K562 (cell line): Measurements from ENCODE around the gene HRC. TPM values are rescaled to one million over a fixed set of nuclear protein-coding genes. Genes with fewer than 3 reads are reported as not detected.
A peak's percentile ranks its signal among the peaks of the same experiment; 100 is the strongest.

Experiments
- ATAC-seq: fragments of 200-7000 bp; cut with Tn5 transposase; 3 replicates; pipeline ENCODE4 v1.9.1; 2020; ENCODE audit warnings: moderate library complexity
- BruUV-seq: library from RNA; stranded (reverse); fragments of 400-500 nt; replicated peaks from 2 replicates; lab custom pipeline; 2021; lab: Mats Ljungman, UMichigan
- CTCF ChIA-PET: fragments of 300-600 bp; formaldehyde crosslinking; extraction: SDS; loops from one replicate; lab custom pipeline; 2021; ENCODE audit warnings: low intra/inter-chr PET ratio; lab: Yijun Ruan, JAX
- POLR2A ChIA-PET: fragments of 300-600, 350-650 bp; sonication (Branson Sonifier 250); formaldehyde crosslinking; extraction: SDS; loops from one replicate; lab custom pipeline; 2021; ENCODE audit warnings: antibody characterized with exemption, inconsistent platforms; lab: Yijun Ruan, JAX
- DNase-seq, 4 experiments: peaks; one replicate each; pipeline versions ENCODE4 v3.0.0 to v3.0.0-alpha.2; 2011 to 2018; ENCODE audit warnings: low spot score in 3 of 4, mixed read lengths in 3 of 4; ENCODE audit errors: extremely low read depth in 1 of 4
- FAIRE-seq: peaks from 2 replicates; lab custom pipeline; 2011; peaks lifted over from hg19 to GRCh38; lab: Jason Lieb, UNC
- H2AFZ ChIP-seq: 2 replicates; pipeline ENCODE4 v1.6.0; 2011; ENCODE audit warnings: low read depth, low read length, control low read depth, inconsistent platforms
- H3K27ac ChIP-seq: fragments of 200-600 bp; 3 replicates; pipeline ENCODE4 v1.8.0; 2011; ENCODE audit warnings: low read depth, mild to moderate bottlenecking, control low read depth, inconsistent platforms, low read length, moderate library complexity, mixed read lengths; ENCODE audit errors: extremely low read depth
- H3K27me3 ChIP-seq, 2 experiments: fragments of 300-600 bp in 1 of 2; 2 replicates in 1 of 2; 3 replicates in 1 of 2; pipeline versions ENCODE4 v1.6.0 to v1.8.0; 2011; ENCODE audit warnings: inconsistent platforms in 2 of 2, low read length in 2 of 2, mild to moderate bottlenecking in 1 of 2, mixed read lengths in 1 of 2, moderate library complexity in 1 of 2; ENCODE audit not compliant: control insufficient read depth in 2 of 2, insufficient read depth in 2 of 2
- H3K36me3 ChIP-seq: fragments of 300-600 bp; 3 replicates; pipeline ENCODE4 v1.8.0; 2011; ENCODE audit warnings: mild to moderate bottlenecking, low read length, inconsistent platforms; ENCODE audit not compliant: control insufficient read depth, insufficient read depth
- H3K4me1 ChIP-seq, 2 experiments: fragments of 200-600 bp in 1 of 2; replicated peaks in 1 of 2; 2 replicates in 1 of 2; 3 replicates in 1 of 2; pipeline versions ENCODE4 v1.5.1 to v1.8.0; 2011; ENCODE audit warnings: inconsistent platforms in 2 of 2, low read length in 2 of 2, mild to moderate bottlenecking in 1 of 2, mixed read lengths in 1 of 2, moderate library complexity in 1 of 2; ENCODE audit not compliant: control insufficient read depth in 2 of 2, insufficient read depth in 2 of 2
- H3K4me2 ChIP-seq: 2 replicates; pipeline ENCODE4 v1.6.1; 2011; ENCODE audit warnings: low read length, control low read depth, inconsistent platforms, mixed read lengths; ENCODE audit not compliant: insufficient read depth
- H3K4me3 ChIP-seq: fragments of 200-600 bp; sonication (generic), shearing (Covaris generic); 2 replicates; pipeline ENCODE4 v1.5.1; 2016; ENCODE audit warnings: control low read depth, inconsistent platforms
- H3K79me2 ChIP-seq: fragments of 200-600 bp; 3 replicates; pipeline ENCODE4 v1.8.0; 2011; ENCODE audit warnings: low read length, inconsistent platforms; ENCODE audit not compliant: control insufficient read depth, insufficient read depth
- H3K9ac ChIP-seq, 2 experiments: 2 replicates each; pipeline versions ENCODE4 v1.6.0 to v1.6.1; 2011; ENCODE audit warnings: low read depth in 2 of 2, low read length in 2 of 2, control low read depth in 1 of 2, inconsistent platforms in 1 of 2, mild to moderate bottlenecking in 1 of 2, mixed read lengths in 1 of 2; ENCODE audit not compliant: insufficient read depth in 1 of 2
- H3K9me1 ChIP-seq: one replicate; pipeline ENCODE4 v1.6.0; 2011; ENCODE audit warnings: inconsistent platforms, mild to moderate bottlenecking, low read length, moderate library complexity; ENCODE audit not compliant: control insufficient read depth, insufficient read depth
- H3K9me3 ChIP-seq: replicated peaks from 2 replicates; pipeline ENCODE4 v1.5.1; 2011; ENCODE audit warnings: low read depth, low read length, inconsistent platforms; ENCODE audit not compliant: control insufficient read depth, insufficient read depth
- H4K20me1 ChIP-seq: replicated peaks from 2 replicates; pipeline ENCODE4 v1.6.1; 2011; ENCODE audit warnings: low read length, inconsistent platforms, mixed read lengths; ENCODE audit not compliant: control insufficient read depth, insufficient read depth
- ARID1B ChIP-seq: fragments of 450-650 bp; IDR thresholded peaks from 2 replicates; pipeline ENCODE4 v1.6.1; 2016; ENCODE audit warnings: antibody characterized with exemption, mild to moderate bottlenecking, inconsistent platforms
- CBX8 ChIP-seq: fragments of 200-600 bp; sonication (generic); IDR thresholded peaks from 2 replicates; pipeline ENCODE4 v1.6.1; 2012; ENCODE audit warnings: borderline replicate concordance, mixed run types, low read depth, mild to moderate bottlenecking, moderate library complexity, mixed read lengths, low read length, control low read depth, inconsistent platforms; ENCODE audit not compliant: poor library complexity, severe bottlenecking; ENCODE audit errors: extremely low read depth
- COPS2 ChIP-seq: fragments of 450-650 bp; conservative IDR thresholded peaks from 2 replicates; pipeline ENCODE4 v1.6.1; 2016; ENCODE audit warnings: mild to moderate bottlenecking, moderate library complexity
- E2F5 ChIP-seq: sonication (generic); formaldehyde crosslinking; IDR thresholded peaks from 2 replicates; pipeline ENCODE4 v1.8.0; 2022; ENCODE audit warnings: mild to moderate bottlenecking, missing genetic modification reagents
- MTF1 ChIP-seq: fragments of 250-450 bp; sonication (Bioruptor Pico); IDR thresholded peaks from 2 replicates; pipeline ENCODE4 v1.9.0; 2021; ENCODE audit warnings: moderate library complexity, mild to moderate bottlenecking, inconsistent platforms, borderline replicate concordance
- POLR2AphosphoS5 ChIP-seq: IDR thresholded peaks from 2 replicates; pipeline ENCODE4 v1.6.1; 2011; ENCODE audit warnings: mild to moderate bottlenecking, low read depth, low read length, moderate library complexity; ENCODE audit not compliant: control insufficient read depth, insufficient read depth
- SRF ChIP-seq, 2 experiments: fragments of 250-450, 450-650 bp in 1 of 2; sonication (Bioruptor Pico) in 1 of 2; sonication (generic) in 1 of 2; formaldehyde crosslinking; IDR thresholded peaks; 2 replicates each; pipeline versions ENCODE4 v1.5.0 to v1.5.1; 2020 to 2022; ENCODE audit warnings: mild to moderate bottlenecking in 1 of 2, missing genetic modification reagents in 1 of 2
- TRIM24 ChIP-seq, 2 experiments: fragments of 450-650 bp; IDR thresholded peaks; 2 replicates each; pipeline ENCODE4 v1.6.1; 2016
- TRIM28 ChIP-seq: fragments of 450-650 bp; IDR thresholded peaks from 2 replicates; pipeline ENCODE4 v1.6.1; 2017
- XRCC5 ChIP-seq: fragments of 200-400 bp; formaldehyde crosslinking; IDR thresholded peaks from 2 replicates; pipeline ENCODE4 v1.6.1; 2017; ENCODE audit warnings: low read depth, mild to moderate bottlenecking, low read length
- ZC3H4 ChIP-seq: sonication (generic); formaldehyde crosslinking; IDR thresholded peaks from 2 replicates; pipeline ENCODE4 v1.9.0; 2021; ENCODE audit warnings: missing genetic modification reagents, borderline replicate concordance
- ZNF124 ChIP-seq: sonication (generic); formaldehyde crosslinking; IDR thresholded peaks from 2 replicates; pipeline ENCODE4 v1.8.1; 2022; ENCODE audit warnings: missing genetic modification reagents
- ZNF316 ChIP-seq: fragments of 450-650 bp; IDR thresholded peaks from 2 replicates; pipeline ENCODE4 v1.6.1; 2016
- ZNF398 ChIP-seq: fragments of 250-450 bp; sonication (Bioruptor Pico); IDR thresholded peaks from 2 replicates; pipeline ENCODE4 v1.8.0; 2021; ENCODE audit warnings: moderate library complexity, mild to moderate bottlenecking, inconsistent platforms
- WGBS: fragments of 100-300 bp; shearing (Covaris generic); methylation state at CpG from one replicate; pipeline ENCODE4 v1.1.6; 2016; ENCODE audit warnings: low coverage, mixed read lengths; ENCODE audit not compliant: insufficient coverage; ENCODE audit errors: missing lambda C conversion rate; 5-methylcytosine and 5-hydroxymethylcytosine counted together
- in situ Hi-C: fragments of 300-500 bp; cut with MboI; formaldehyde crosslinking; loops from 4 replicates; pipeline ENCODE4 v1.15.0; 2018; ENCODE audit warnings: inconsistent platforms, mixed read lengths
- intact Hi-C: fragments of 100-400 bp; cut with micrococcal nuclease; formaldehyde crosslinking; loops from 2 replicates; pipeline ENCODE4 v1.14.2; 2022
- polyA plus RNA-seq, 8 experiments: library from polyadenylated mRNA; depleted of rRNA in 4 of 8; stranded (reverse) in 5 of 8; unstranded in 3 of 8; fragments of >200 nt; fragmentation: Nextera tagmentation in 2 of 8; fragmentation: Illumina TruSeq in 1 of 8; extraction: Ambion mirVana in 2 of 8; extraction: Trizol in 1 of 8; gene quantifications; 2 replicates each; pipeline versions ENCODE4 v1.2.1 to v1.2.3, GENCODE V29; 2011 to 2014; ENCODE audit warnings: inconsistent platforms in 1 of 8, missing spikeins in 1 of 8
- total RNA-seq, 7 experiments: library from RNA; depleted of rRNA in 6 of 7; stranded (reverse); fragments of >200 nt in 6 of 7; fragmentation: Illumina TruSeq in 2 of 7; extraction: Trizol in 2 of 7; gene quantifications; 2 replicates each; pipeline versions ENCODE4 v1.2.1 to v1.2.3, GENCODE V29; 2011 to 2021; ENCODE audit warnings: low replicate concordance in 1 of 7

Gene HRC
- total and polyA plus RNA-seq, 9 of the 15 experiments (the other 6 are each of a cell fraction or from before 2014, with no cell fraction given), result 0.66 to 18.7 (median 13.1) TPM

- Histone ChIP-seq H2AFZ (no peak overlapping the region), H3K9me3 (peaks cover 8% of the 10 kb centered on the region; the same call in 1 of the 2 replicates), H3K9ac (no peak overlapping the region), H3K36me3 (peaks cover 45% of the 10 kb centered on the region)
- CTCF ChIA-PET, result no interaction called here
- intact Hi-C loops, result no loop called here
- FAIRE-seq, result no peak
- WGBS, result 82% methylated on average over 3 of the region's 3 CpGs
- TF ChIP-seq COPS2 (no peak), TRIM28 (peak; percentile 73; the same call in 1 of the 2 replicates), ARID1B (no peak), ZNF316 (peak; percentile 75), XRCC5 (no peak), TRIM24 (IDR thresholded peaks at IDR 0.05) (peak in 1 of 2 experiments; percentile 39; a peak in 1 of 4 replicates), ZNF124 (CRISPR knock-in tag) (no peak), ZNF398 (CRISPR knock-in tag) (no peak), E2F5 (no peak), MTF1 (CRISPR knock-in tag) (no peak), ZC3H4 (CRISPR knock-in tag) (no peak), POLR2AphosphoS5 (no peak), SRF (CRISPR knock-in tag; IDR thresholded peaks at IDR 0.05) (no peak), CBX8 (no peak)
- TF ChIP-seq, all 486 proteins: peak for 3
- Histone ChIP-seq H3K4me1 (no peaks in the 10 kb centered on the region), H3K27ac (no peak overlapping the region), H3K9me1 (no peaks in the 10 kb centered on the region), H3K79me2 (no peaks in the 10 kb centered on the region), H3K4me3 (no peak overlapping the region), H4K20me1 (no peaks in the 10 kb centered on the region), H3K4me2 (no peak overlapping the region), H3K27me3 (no peaks in the 10 kb centered on the region)
- in situ Hi-C loops, result loop anchor here (5.0 kb wide), 1 partner anchor 93 kb away; no protein-coding TSS in a partner anchor
- no peak for ATAC-seq
- POLR2A ChIA-PET, result interaction anchor here (1.6 kb wide), 1 partner anchor 8 kb away, joined by 3 read pairs; no protein-coding TSS in a partner anchor
- DNase-seq, result peak in 1 of 4 experiments; percentile 3
- no TSS peak for BruUV-seq
Observed at GRCh38 chr19:49190781-49191180, 35.6 kb upstream of the HRC start.
